ENCODE results near the gene SIAH2.
"Not testable (repeated sequence)": the region's sequence is repeated elsewhere in the genome, so short reads cannot be mapped to it uniquely, and the experiment has no call there.

GRCh38 chr3:150796527-150796926 is 33.6 kb upstream of the SIAH2 start:
- not testable (repeated sequence) for TF ChIP-seq EZH2 (IDR thresholded peaks at IDR 0.05; ENCODE audit: borderline replicate concordance, low read depth, low read length, severe bottlenecking); CTCF (IDR thresholded peaks at IDR 0.05; ENCODE audit: borderline replicate concordance, extremely low read depth, low read length, poor library complexity, severe bottlenecking)
